H1 (cell line): Measurements from ENCODE around the gene SIRT3. TPM values are rescaled to one million over a fixed set of nuclear protein-coding genes. Genes with fewer than 3 reads are reported as not detected.

ENCODE experiments used
- CTCF ChIA-PET: fragments of 300-600 bp; sonication (Branson Sonifier 250); formaldehyde crosslinking; loops from one replicate; lab custom pipeline; 2021; ENCODE audit not compliant: partially characterized antibody; lab: Charles Lee
- POLR2A ChIA-PET: fragments of 300-600 bp; sonication (Branson Sonifier 250); formaldehyde crosslinking; loops from one replicate; lab custom pipeline; 2021; ENCODE audit warnings: inconsistent platforms; ENCODE audit not compliant: partially characterized antibody; lab: Charles Lee
- DNase-seq, 2 experiments: peaks; one replicate each; pipeline versions ENCODE4 v3.0.0 to v3.0.0-alpha.2; 2010 to 2022; ENCODE audit warnings: low spot score in 2 of 2, low read depth in 1 of 2, mixed read lengths in 1 of 2
- FAIRE-seq: peaks from 2 replicates; lab custom pipeline; 2011; peaks lifted over from hg19 to GRCh38; lab: Jason Lieb, UNC
- H2AFZ ChIP-seq: 2 replicates; pipeline ENCODE4 v1.8.1; 2012; ENCODE audit warnings: low read length, inconsistent platforms
- H2AK5ac ChIP-seq: 2 replicates; pipeline ENCODE4 v1.6.1; 2013; ENCODE audit warnings: low read depth, low read length
- H2BK120ac ChIP-seq: replicated peaks from 2 replicates; pipeline ENCODE3; 2013; ENCODE audit warnings: low read depth, low read length, inconsistent platforms
- H2BK12ac ChIP-seq: 2 replicates; pipeline ENCODE4 v1.6.1; 2013; ENCODE audit warnings: low read depth, low read length
- H2BK15ac ChIP-seq: 2 replicates; pipeline ENCODE4 v1.6.1; 2013; ENCODE audit warnings: low read length
- H2BK20ac ChIP-seq: 2 replicates; pipeline ENCODE4 v1.6.1; 2013; ENCODE audit warnings: low read length
- H2BK5ac ChIP-seq: 2 replicates; pipeline ENCODE4 v1.6.1; 2013; ENCODE audit warnings: low read depth, low read length
- H3K14ac ChIP-seq: 2 replicates; pipeline ENCODE4 v1.6.1; 2013; ENCODE audit warnings: inconsistent platforms; ENCODE audit not compliant: insufficient read length
- H3K18ac ChIP-seq: 2 replicates; pipeline ENCODE4 v1.6.1; 2013; ENCODE audit warnings: low read length; ENCODE audit errors: extremely low read depth
- H3K23ac ChIP-seq: 2 replicates; pipeline ENCODE4 v1.6.1; 2013; ENCODE audit warnings: inconsistent platforms; ENCODE audit not compliant: insufficient read length
- H3K23me2 ChIP-seq: 2 replicates; pipeline ENCODE4 v1.6.1; 2013; ENCODE audit warnings: low read depth, low read length
- H3K27ac ChIP-seq: 2 replicates; pipeline ENCODE4 v1.6.1; 2011; ENCODE audit warnings: low read depth, low read length, inconsistent platforms
- H3K27me3 ChIP-seq, 4 experiments: replicated peaks in 1 of 4; 1 replicate in 1 of 4; 2 replicates in 3 of 4; pipeline versions ENCODE4 v1.6.1 to v1.8.1; 2011 to 2013; ENCODE audit warnings: low read length in 3 of 4, mild to moderate bottlenecking in 3 of 4, inconsistent platforms in 2 of 4, mixed read lengths in 2 of 4, moderate library complexity in 1 of 4; ENCODE audit not compliant: control insufficient read depth in 3 of 4, insufficient read depth in 3 of 4; ENCODE audit errors: extremely low read depth in 1 of 4
- H3K36me3 ChIP-seq, 4 experiments: 2 replicates each; pipeline versions ENCODE4 v1.6.1 to v1.8.1; 2011 to 2013; ENCODE audit warnings: mild to moderate bottlenecking in 4 of 4, low read length in 3 of 4, moderate library complexity in 2 of 4, control low read depth in 1 of 4, inconsistent platforms in 1 of 4; ENCODE audit not compliant: insufficient read depth in 4 of 4, control insufficient read depth in 2 of 4
- H3K4ac ChIP-seq: replicated peaks from 2 replicates; pipeline ENCODE3; 2013; ENCODE audit warnings: low read length, low read depth, mixed read lengths, inconsistent platforms; ENCODE audit not compliant: insufficient read length
- H3K4me1 ChIP-seq, 4 experiments: replicated peaks in 1 of 4; 1 replicate in 1 of 4; 2 replicates in 3 of 4; pipeline versions ENCODE4 v1.6.1 to v1.8.1; 2011 to 2013; ENCODE audit warnings: low read length in 3 of 4, inconsistent platforms in 2 of 4, mixed read lengths in 1 of 4; ENCODE audit not compliant: insufficient read depth in 4 of 4, control insufficient read depth in 3 of 4
- H3K4me2 ChIP-seq, 2 experiments: 2 replicates each; pipeline versions ENCODE4 v1.6.1 to v1.8.1; 2011 to 2013; ENCODE audit warnings: low read depth in 2 of 2, low read length in 2 of 2, control low read depth in 1 of 2, inconsistent platforms in 1 of 2, mild to moderate bottlenecking in 1 of 2; ENCODE audit not compliant: insufficient read depth in 1 of 2
- H3K4me3 ChIP-seq, 4 experiments: fragments of 200-600, 300-600 bp in 1 of 4; sonication (generic), shearing (Covaris generic), sonication (Bioruptor Twin) in 1 of 4; 2 replicates each; pipeline versions ENCODE4 v1.5.1 to v1.8.1; 2011 to 2016; ENCODE audit warnings: low read length in 4 of 4, low read depth in 3 of 4, control low read depth in 2 of 4, inconsistent platforms in 2 of 4, mild to moderate bottlenecking in 2 of 4, mixed read lengths in 1 of 4, moderate library complexity in 1 of 4; ENCODE audit not compliant: insufficient read depth in 2 of 4; ENCODE audit errors: extremely low read depth in 1 of 4
- H3K56ac ChIP-seq: replicated peaks from 2 replicates; pipeline ENCODE3; 2013; ENCODE audit warnings: low read depth, mild to moderate bottlenecking, mixed read lengths, low read length, inconsistent platforms; ENCODE audit not compliant: insufficient read length
- H3K79me1 ChIP-seq: 2 replicates; pipeline ENCODE4 v1.6.1; 2013; ENCODE audit warnings: low read depth, low read length, control low read depth
- H3K79me2 ChIP-seq, 2 experiments: 2 replicates each; pipeline versions ENCODE4 v1.6.1 to v1.8.1; 2012 to 2013; ENCODE audit warnings: low read length in 2 of 2, mild to moderate bottlenecking in 2 of 2, inconsistent platforms in 1 of 2; ENCODE audit not compliant: insufficient read depth in 2 of 2, control insufficient read depth in 1 of 2
- H3K9ac ChIP-seq, 4 experiments: replicated peaks in 1 of 4; 1 replicate in 1 of 4; 2 replicates in 3 of 4; pipeline versions ENCODE4 v1.6.1 to v1.8.1; 2011 to 2013; ENCODE audit warnings: low read depth in 3 of 4, low read length in 3 of 4, control low read depth in 2 of 4, mild to moderate bottlenecking in 2 of 4, moderate library complexity in 2 of 4, inconsistent platforms in 1 of 4; ENCODE audit errors: extremely low read depth in 1 of 4
- H3K9me3 ChIP-seq, 2 experiments: 2 replicates each; pipeline versions ENCODE4 v1.6.1 to v1.8.1; 2012 to 2013; ENCODE audit warnings: mild to moderate bottlenecking in 2 of 2, moderate library complexity in 2 of 2, control low read depth in 1 of 2, inconsistent platforms in 1 of 2, low read depth in 1 of 2, low read length in 1 of 2, mixed read lengths in 1 of 2; ENCODE audit not compliant: insufficient read depth in 2 of 2
- H4K20me1 ChIP-seq, 2 experiments: replicated peaks in 1 of 2; 2 replicates each; pipeline versions ENCODE3 to v1.8.1; 2011 to 2013; ENCODE audit warnings: inconsistent platforms in 2 of 2, low read length in 2 of 2, mild to moderate bottlenecking in 1 of 2; ENCODE audit not compliant: insufficient read depth in 2 of 2, control insufficient read depth in 1 of 2
- H4K5ac ChIP-seq: 2 replicates; pipeline ENCODE4 v1.6.1; 2013; ENCODE audit warnings: low read length, low read depth, mixed read lengths, inconsistent platforms; ENCODE audit not compliant: insufficient read length
- H4K8ac ChIP-seq: 2 replicates; pipeline ENCODE4 v1.8.0; 2013; ENCODE audit warnings: mild to moderate bottlenecking, moderate library complexity, low read length, inconsistent platforms; ENCODE audit not compliant: insufficient read depth; ENCODE audit errors: extremely low read depth
- H4K91ac ChIP-seq: replicated peaks from 2 replicates; pipeline ENCODE3; 2013; ENCODE audit warnings: low read length, mixed read lengths, inconsistent platforms; ENCODE audit not compliant: insufficient read length
- ASH2L ChIP-seq: fragments of 200-600, 300-600 bp; sonication (generic); IDR thresholded peaks from one replicate; pipeline ENCODE4 v1.7.1; 2017; ENCODE audit warnings: low read length
- GABPA ChIP-seq: IDR thresholded peaks from 2 replicates; pipeline ENCODE4 v1.6.1; 2011; ENCODE audit warnings: mild to moderate bottlenecking, low read length, moderate library complexity, borderline replicate concordance; ENCODE audit not compliant: insufficient read depth
- RBBP5 ChIP-seq: IDR thresholded peaks from 2 replicates; pipeline ENCODE4 v1.7.1; 2012; ENCODE audit warnings: low read depth, mild to moderate bottlenecking, inconsistent platforms, low read length, moderate library complexity, borderline replicate concordance
- SIX5 ChIP-seq: IDR thresholded peaks from 2 replicates; pipeline ENCODE4 v1.6.1; 2011; ENCODE audit warnings: mild to moderate bottlenecking, low read depth, low read length
- WGBS, 2 experiments: shearing (Covaris generic) in 1 of 2; methylation state at CpG; one replicate each; pipeline versions ENCODE4 v1.1.6 to v1.1.7; 2013 to 2015; ENCODE audit warnings: low lambda C conversion rate in 2 of 2, mixed read lengths in 2 of 2, inconsistent platforms in 1 of 2, low coverage in 1 of 2, missing lambda C conversion rate in 1 of 2; ENCODE audit not compliant: insufficient replicate concordance in 2 of 2, insufficient coverage in 1 of 2, insufficient read length in 1 of 2; ENCODE audit errors: extremely low coverage in 1 of 2, missing lambda C conversion rate in 1 of 2; 5-methylcytosine and 5-hydroxymethylcytosine counted together
- polyA plus RNA-seq, 7 experiments: library from polyadenylated mRNA; depleted of rRNA in 3 of 7; stranded (reverse) in 5 of 7; unstranded in 2 of 7; fragments of >200 nt in 5 of 7; fragments of 200-250 nt in 2 of 7; gene quantifications; 1 replicate in 5 of 7; 2 replicates in 1 of 7; 4 replicates in 1 of 7; pipeline versions ENCODE4 v1.2.1 to v1.2.3, GENCODE V29; 2011 to 2013; ENCODE audit warnings: missing spikeins in 2 of 7, mixed read lengths in 2 of 7
- total RNA-seq: library from RNA; stranded (reverse); fragmentation: NEBNext Ultra II Directional; extraction: Animal tissue kit (Norgen Biotek cat#: 25700); gene quantifications from 2 replicates; pipeline ENCODE4 v1.2.1, GENCODE V29; 2021
- TF ChIP-seq, protein P1 (sequence below): IDR thresholded peaks from 2 replicates; pipeline ENCODE4 v1.6.1; 2012; ENCODE audit warnings: low read length, inconsistent platforms

Gene SIRT3
- total and polyA plus RNA-seq, 2 of the 8 experiments (the other 6 are each of a cell fraction or from before 2014, with no cell fraction given) = 14.3 to 21.6 TPM

- Histone ChIP-seq H2AFZ (no peak overlapping the region), H2BK15ac (no peak overlapping the region), H4K20me1 (peaks cover 0 to under 1% of the 10 kb centered on the region in 2 experiments), H2BK12ac (no peak overlapping the region), H3K79me2 (no peaks in the 10 kb centered on the region), H4K91ac (no peak overlapping the region), H3K9me3 (no peaks in the 10 kb centered on the region), H3K79me1 (no peaks in the 10 kb centered on the region), H4K5ac (no peak overlapping the region), H3K4me3 (no peak overlapping the region), H2BK5ac (no peak overlapping the region), H3K4ac (no peak overlapping the region), H3K27ac (no peak overlapping the region), H2BK120ac (no peak overlapping the region), H3K4me1 (no peaks in the 10 kb centered on the region), H3K9ac (no peak overlapping the region), H3K27me3 (no peaks in the 10 kb centered on the region; a peak in 1 of 7 replicates), H3K4me2 (no peak overlapping the region), H3K56ac (no peak overlapping the region), H2BK20ac (no peak overlapping the region), H3K36me3 (peaks cover 18 to 51% (median 45%) of the 10 kb centered on the region in 4 experiments), H2AK5ac (no peak overlapping the region), H3K18ac (no peak overlapping the region), H3K14ac (no peak overlapping the region), H4K8ac (no peak overlapping the region), H3K23ac (no peak overlapping the region), H3K23me2 (peaks cover 2% of the 10 kb centered on the region; the same call in 1 of the 2 replicates)
- DNase-seq = peak in 1 of 2 experiments; percentile 32
- ChIA-PET POLR2A (interaction anchor here (0.6 to 2.8 kb wide), 15 partner anchors 13 to 286 kb away, joined by 3 to 8 read pairs (median 3); partner anchors contain the start of genes PKP3 and PSMD13), CTCF (interaction anchor here (0.7 to 9.8 kb wide), 47 partner anchors 8 to 701 kb away, joined by 3 to 212 read pairs (median 8); partner anchors contain the start of genes B4GALNT4, IFITM2, IFITM5 and NLRP6)
- TF ChIP-seq GABPA (no peak), RBBP5 (no peak), SIX5 (no peak), ASH2L (no peak)
- TF ChIP-seq, protein P1, sequence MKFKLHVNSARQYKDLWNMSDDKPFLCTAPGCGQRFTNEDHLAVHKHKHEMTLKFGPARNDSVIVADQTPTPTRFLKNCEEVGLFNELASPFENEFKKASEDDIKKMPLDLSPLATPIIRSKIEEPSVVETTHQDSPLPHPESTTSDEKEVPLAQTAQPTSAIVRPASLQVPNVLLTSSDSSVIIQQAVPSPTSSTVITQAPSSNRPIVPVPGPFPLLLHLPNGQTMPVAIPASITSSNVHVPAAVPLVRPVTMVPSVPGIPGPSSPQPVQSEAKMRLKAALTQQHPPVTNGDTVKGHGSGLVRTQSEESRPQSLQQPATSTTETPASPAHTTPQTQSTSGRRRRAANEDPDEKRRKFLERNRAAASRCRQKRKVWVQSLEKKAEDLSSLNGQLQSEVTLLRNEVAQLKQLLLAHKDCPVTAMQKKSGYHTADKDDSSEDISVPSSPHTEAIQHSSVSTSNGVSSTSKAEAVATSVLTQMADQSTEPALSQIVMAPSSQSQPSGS = no peak
- FAIRE-seq = no peak
- WGBS, 2 experiments = 88% methylated on average over 5 of the region's 5 CpGs; no CpG with 5 or more reads in 1 of the 2 experiments
Measured at GRCh38 chr11:250274-250673, 14.1 kb upstream of the SIRT3 start.
